COR-L47 (cell line): Measurements from ENCODE around the gene SLC2A1.
"Not testable (repeated sequence)": the region's sequence is repeated elsewhere in the genome, so short reads cannot be mapped to it uniquely, and the experiment has no call there.

Source experiments
- DNase-seq: peaks from one replicate; lab custom pipeline; 2025; lab: John Stamatoyannopoulos, UW

The SLC2A1 gene

DNA sequence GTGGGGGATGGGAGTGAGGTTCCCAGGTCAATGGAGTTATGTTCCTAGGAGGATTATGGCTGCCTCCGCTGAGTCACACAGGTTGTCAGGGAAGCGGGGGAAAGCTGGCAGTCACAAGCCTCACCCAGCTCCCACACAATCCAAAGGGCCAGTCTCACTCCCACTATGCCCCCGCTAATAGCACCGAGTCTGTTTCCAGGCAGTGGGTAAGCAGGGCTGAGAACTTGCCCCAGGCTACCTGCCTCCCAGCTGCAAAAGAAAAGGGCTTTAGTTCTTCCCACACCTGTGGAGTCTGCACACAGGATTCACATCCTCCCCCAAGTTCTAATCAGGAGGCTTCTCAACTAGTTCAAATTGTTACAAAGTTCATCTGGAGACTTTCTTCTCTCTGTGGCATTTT, 58.7 kb downstream of the SLC2A1 start:
- DNase-seq: not testable (repeated sequence)

DNA sequence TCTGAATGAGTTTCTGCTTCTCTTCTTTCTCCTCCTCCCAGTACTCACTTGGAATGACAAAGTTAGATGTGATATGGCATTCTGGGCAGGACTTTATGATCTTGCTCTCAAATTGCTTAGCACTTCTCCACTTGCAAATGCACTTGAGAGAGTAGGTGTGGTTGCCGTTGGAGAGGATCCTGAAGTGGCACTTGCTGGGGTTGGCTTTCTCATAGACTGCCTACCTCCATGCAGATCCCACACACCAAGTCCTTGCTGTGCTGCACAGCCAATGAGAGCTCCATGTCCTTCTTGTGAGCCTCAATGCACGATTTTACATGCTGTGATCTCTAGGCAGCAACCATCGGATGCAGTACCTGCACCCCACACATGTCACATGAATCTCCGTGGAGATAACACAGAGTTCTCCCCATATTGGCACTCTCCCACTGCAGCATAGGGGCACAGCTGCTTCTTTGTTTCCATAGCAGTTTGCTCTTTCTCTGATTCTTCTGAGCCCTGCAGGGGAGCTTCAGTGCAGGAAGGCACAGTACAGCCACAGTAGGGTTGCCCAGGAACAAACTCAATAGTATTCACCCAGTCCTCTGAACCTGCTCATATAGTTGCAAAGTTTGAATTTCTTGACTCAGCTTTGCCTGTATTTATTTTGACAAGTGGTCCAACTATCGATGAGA, 67.1 kb downstream of the SLC2A1 start:
- DNase-seq: no peak

DNA sequence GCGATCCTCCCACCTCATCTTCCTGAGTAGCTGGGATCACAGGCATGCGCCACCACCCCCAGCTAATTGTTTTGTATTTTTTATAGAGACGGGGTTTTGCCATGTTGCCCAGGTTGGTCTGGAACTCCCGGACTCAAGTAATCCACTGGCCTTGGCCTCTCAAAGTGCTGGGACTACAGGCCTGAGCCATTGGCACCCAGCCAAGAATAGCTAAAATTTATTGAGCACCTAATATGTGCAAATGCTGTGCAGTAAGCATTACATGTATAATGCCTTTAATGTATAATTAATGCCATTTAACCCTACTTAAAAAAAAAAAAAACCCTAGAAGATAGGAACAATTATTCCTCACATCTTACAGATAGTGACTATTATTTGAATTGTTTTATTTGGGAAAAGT, 69.4 kb downstream of the SLC2A1 start:
- DNase-seq: no peak

DNA sequence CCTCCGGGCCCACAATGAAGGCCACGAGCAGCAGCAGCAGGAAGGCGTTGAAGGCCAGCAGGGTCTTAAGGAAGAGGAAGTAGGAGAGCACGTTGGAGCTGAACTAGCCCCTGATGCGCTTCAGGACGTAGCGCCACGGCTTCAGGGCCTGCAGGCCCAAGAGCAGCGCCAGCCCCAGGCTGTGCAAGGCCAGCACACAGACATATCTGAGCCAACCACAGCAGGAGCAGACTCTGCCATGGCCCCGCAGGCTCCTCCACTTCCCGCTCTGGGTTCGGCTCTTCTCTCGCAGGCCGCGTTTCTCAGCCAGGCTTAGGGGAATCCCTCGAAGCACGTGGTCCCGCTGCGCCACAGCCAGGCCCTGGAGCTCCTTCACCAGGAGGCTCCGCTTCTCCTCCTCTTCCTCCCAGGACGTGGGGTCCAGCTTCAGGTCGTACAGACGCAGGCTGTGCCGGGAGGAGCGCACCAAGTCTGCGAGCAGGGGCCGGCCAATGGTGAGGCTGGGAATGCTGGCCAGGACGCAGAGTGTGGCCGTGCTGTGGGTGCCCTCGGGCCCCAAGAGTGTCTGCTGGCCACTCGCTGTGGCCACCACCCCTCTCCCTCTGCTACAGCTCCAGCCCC, 70.5 kb downstream of the SLC2A1 start:
- DNase-seq: no peak

DNA sequence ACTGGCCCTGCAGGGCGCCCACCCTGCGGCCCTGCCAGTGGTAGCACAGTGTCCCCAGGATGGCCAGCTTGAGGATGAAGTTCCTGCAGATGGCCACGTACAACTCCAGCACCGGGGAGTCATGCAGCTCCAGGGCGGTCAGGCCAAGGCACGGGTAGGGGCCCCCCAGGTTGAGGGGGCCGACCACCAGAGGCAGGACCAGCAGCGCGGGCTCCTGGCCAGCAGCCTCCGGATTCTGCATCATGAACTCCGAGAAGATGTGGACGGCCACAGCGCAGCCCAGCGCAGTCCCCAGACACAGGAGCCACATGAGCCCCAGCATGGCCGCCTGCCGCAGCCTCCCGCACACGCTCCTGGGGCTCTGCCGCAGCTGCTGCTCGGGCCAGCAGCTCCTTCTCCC, 71.3 kb downstream of the SLC2A1 start:
- DNase-seq: no peak

DNA sequence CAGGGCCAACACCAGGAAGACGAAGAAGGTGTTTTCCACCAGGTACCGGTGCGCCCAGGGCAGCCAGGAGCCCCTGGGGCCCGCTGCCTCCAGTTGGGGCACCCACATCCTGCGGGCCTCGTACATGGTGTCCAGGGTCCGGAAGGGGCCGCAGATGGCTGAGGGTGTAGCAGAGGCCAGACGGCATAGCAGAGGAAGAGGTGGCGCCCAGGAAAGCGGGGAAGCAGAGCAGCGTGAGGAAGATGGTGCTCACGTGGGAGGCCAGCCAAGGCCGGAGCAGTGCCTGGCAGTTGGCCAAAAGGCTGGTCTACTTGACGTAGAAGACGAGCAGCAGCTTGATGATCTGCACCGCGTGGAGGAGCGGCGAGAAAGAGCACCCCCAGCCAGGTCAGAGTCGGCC, 71.9 kb downstream of the SLC2A1 start:
- DNase-seq: no peak

DNA sequence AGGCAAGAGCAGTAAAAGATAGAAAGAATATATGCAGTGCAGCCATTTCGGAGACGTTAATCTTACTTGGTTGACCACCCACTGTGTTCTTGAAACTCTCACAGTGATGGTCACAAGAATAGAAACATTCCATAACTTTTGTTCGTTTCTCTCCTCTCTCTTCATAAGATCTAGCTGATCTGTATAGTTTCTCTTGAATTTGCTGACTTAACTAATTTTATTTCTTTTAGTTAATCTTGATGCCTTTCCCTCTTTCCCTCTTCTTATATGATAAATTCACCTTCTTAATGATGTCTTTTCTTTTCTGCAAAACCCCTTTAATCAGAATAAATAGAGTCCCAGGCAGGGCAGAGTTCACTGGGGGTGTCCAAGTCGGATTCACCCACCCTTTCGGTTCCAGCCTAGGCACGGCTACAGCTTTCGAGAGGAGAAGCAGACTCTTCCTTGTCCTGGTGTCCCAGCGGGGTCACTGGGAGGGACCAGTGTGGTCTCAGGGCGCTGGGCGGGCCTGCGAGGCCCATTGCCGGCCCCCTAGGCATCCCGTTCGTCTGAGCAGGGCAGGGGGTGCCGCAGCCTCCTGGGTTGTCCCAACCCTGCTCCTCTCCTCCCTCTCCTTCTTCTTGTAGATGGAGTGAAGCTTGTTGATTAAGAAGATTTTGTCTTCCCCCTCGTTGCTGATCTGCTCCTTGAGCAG, 72.5 kb downstream of the SLC2A1 start:
- DNase-seq: no peak

DNA sequence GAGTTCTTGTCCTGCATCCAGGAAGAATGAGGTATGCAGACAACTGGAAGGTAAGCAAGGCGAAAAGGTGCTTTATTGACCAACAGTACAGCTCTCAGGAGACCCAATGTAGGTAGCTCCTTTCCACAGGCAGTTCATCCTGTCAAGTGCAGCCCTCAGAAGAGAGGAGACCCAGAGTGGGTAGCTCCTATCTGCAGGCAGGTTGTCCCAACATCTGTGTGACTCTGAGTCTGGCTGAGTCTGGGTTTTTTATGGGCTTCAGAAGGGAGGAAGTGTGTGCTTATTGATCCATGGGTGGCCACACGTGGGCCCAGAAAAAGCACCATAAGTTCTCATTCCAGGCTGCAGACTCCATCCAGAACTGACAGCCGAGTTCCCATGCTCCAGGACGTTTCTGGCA, 78.3 kb downstream of the SLC2A1 start:
- DNase-seq: no peak

DNA sequence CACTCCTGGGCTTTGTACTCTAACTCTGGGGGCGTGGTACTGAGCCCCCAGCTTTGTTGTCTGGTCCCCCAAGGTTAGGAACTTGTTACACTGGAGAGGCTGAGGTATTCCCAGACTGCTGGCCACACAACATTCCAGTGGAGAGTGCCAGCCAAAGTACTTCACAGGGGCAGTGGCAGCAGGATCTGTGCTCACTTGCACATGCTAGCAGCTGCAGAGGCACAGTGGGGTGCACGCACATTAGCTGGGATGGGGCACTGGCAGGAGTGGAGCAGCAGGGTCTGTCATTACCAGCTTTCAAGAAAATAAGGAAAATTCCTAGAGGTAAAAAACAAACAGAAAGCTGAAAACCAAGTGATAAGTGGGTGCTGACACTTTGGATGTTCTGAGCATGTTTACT, 81.3 kb downstream of the SLC2A1 start:
- no peak for DNase-seq

DNA sequence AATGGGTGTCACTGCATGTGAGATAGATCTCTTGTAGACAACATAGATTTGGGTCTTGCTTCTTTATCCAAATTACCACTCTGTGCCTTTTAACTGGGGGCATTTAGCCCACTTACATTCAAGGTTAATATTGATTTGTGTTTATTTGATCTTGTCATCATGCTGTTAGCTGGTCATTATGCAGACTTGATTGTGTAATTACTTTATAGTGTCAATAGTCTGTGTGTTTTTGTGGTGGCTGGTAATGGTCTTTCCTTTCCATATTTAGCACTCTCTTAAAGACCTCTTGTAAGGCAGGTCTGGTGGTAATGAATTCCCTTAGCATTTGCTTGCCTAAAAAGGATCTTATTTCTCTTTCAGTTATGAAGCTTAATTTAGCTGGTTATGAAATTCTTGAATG, 82.7 kb downstream of the SLC2A1 start:
- DNase-seq: peak; percentile 13
